HCT116 (cell line): ENCODE measurements around the gene WNK2.

Experiments
- CTCF ChIP-seq, 3 experiments: fragments of 200-600 bp in 1 of 3; sonication (generic) in 1 of 3; IDR thresholded peaks in 2 of 3; conservative IDR thresholded peaks in 1 of 3; 2 replicates each; pipeline ENCODE4 v1.5.1; 2012 to 2017; ENCODE audit warnings: low read depth in 2 of 3, low read length in 2 of 3, antibody characterized with exemption in 1 of 3, borderline replicate concordance in 1 of 3, control low read depth in 1 of 3, mild to moderate bottlenecking in 1 of 3, mixed read lengths in 1 of 3, mixed run types in 1 of 3, moderate library complexity in 1 of 3; ENCODE audit not compliant: insufficient read depth in 1 of 3
- EZH2 ChIP-seq: fragments of 200-600 bp; sonication (generic); IDR thresholded peaks from 2 replicates; pipeline ENCODE4 v1.6.1; 2017; ENCODE audit warnings: antibody characterized with exemption, mixed run types
- JUND ChIP-seq: IDR thresholded peaks from 2 replicates; pipeline ENCODE4 v1.6.1; 2012

GRCh38 chr9:93332317-93332716 is 148.4 kb downstream of the WNK2 start:
- no peak for TF ChIP-seq CTCF (IDR thresholded peaks at IDR 0.05 in 2 of 3, conservative IDR thresholded peaks at IDR 0.05 in 1 of 3; ENCODE audit: borderline replicate concordance in 1 of 3, insufficient read depth in 1 of 3, low read depth in 2 of 3, low read length in 2 of 3)
- no peak for TF ChIP-seq JUND
- TF ChIP-seq EZH2: no peak
